HL-60 (cell line): ENCODE data around the gene ANKRD50.

Experiments
- CTCF ChIP-seq: IDR thresholded peaks from one replicate; pipeline ENCODE4 v1.5.1; 2011; ENCODE audit warnings: low read length, control low read depth, inconsistent platforms; ENCODE audit not compliant: insufficient read depth
- POLR2AphosphoS5 ChIP-seq: IDR thresholded peaks from 2 replicates; pipeline ENCODE4 v1.6.1; 2012; ENCODE audit warnings: low read depth
- REST ChIP-seq: IDR thresholded peaks from 2 replicates; pipeline ENCODE4 v1.6.1; 2012; ENCODE audit warnings: low read depth; ENCODE audit not compliant: insufficient replicate concordance
- SPI1 ChIP-seq: IDR thresholded peaks from 2 replicates; pipeline ENCODE4 v1.6.1; 2012; ENCODE audit warnings: low read depth, mild to moderate bottlenecking, borderline replicate concordance

GRCh38 chr4:124631760-124632159 is 80.8 kb downstream of the ANKRD50 start:
- TF ChIP-seq CTCF (no peak), POLR2AphosphoS5 (no peak), SPI1 (no peak), REST (no peak)
